Stimulated activated CD8-positive, alpha-beta memory T cell treated with anti-CD3 and anti-CD28 coated beads, Interleukin-12 subunit alpha, Interleukin-12 subunit beta, amount 100 ng/mL, for 1 hour (primary cell): ENCODE data around the gene ATOX1.
"Not testable (repeated sequence)": the region's sequence is repeated elsewhere in the genome, so short reads cannot be mapped to it uniquely, and the experiment has no call there.

Experiments used
- DNase-seq: peaks from one replicate; pipeline ENCODE4 v3.0.0-alpha.2; 2020; ENCODE audit warnings: low read depth

Gene ATOX1

GRCh38 chr5:151698081-151698480 is 60.4 kb downstream of the ATOX1 start:
- not testable (repeated sequence) for DNase-seq

- DNase-seq, result no peak
These were observed 61.0 kb downstream of the ATOX1 start for GRCh38 chr5:151697452-151697851.

- DNase-seq, result no peak
These were observed 61.9 kb downstream of the ATOX1 start for GRCh38 chr5:151696470-151697061.

- DNase-seq, result no peak
These were observed 63.0 kb downstream of the ATOX1 start for GRCh38 chr5:151695464-151695863.

GRCh38 chr5:151694035-151694485 is 64.4 kb downstream of the ATOX1 start:
- DNase-seq, result no peak
